Stimulated activated CD4-positive, alpha-beta T cell treated with anti-CD3 and anti-CD28 coated beads, Interleukin-12 subunit alpha, Interleukin-12 subunit beta, amount 100 ng/mL, for 4 hours (primary cell): Measurements from ENCODE around the gene MANSC4.
A peak's percentile ranks its signal among the peaks of the same experiment; 100 is the strongest.

Source experiments
- DNase-seq: peaks from one replicate; pipeline ENCODE4 v3.0.0-alpha.2; 2020

The MANSC4 gene

GRCh38 chr12:27779920-27780611 lies at the start of gene MANSC4, which contains the start of gene KLHL42:
Gene MANSC4 (minus strand): TSS chr12:27780236. CDS start chr12:27771276, 8,960 bp downstream.
Gene KLHL42 (plus strand): TSS chr12:27780233. CDS start chr12:27780331, 98 bp downstream.
- DNase-seq: peak; percentile 60

- no peak for DNase-seq
These were observed 48.2 kb upstream of the MANSC4 start for GRCh38 chr12:27828196-27828595.

GRCh38 chr12:27826076-27826475 lies 46.0 kb upstream of the MANSC4 start:
- DNase-seq: no peak

GRCh38 chr12:27824126-27824842 lies 44.2 kb upstream of the MANSC4 start:
- no peak for DNase-seq

GRCh38 chr12:27823038-27823437 lies 43.0 kb upstream of the MANSC4 start:
- no peak for DNase-seq

GRCh38 chr12:27822076-27822712 lies 42.2 kb upstream of the MANSC4 start:
- peak; percentile 52 for DNase-seq

- no peak for DNase-seq
These were observed 41.4 kb upstream of the MANSC4 start for GRCh38 chr12:27821259-27821973.

GRCh38 chr12:27820564-27820963 lies 40.5 kb upstream of the MANSC4 start:
- DNase-seq: no peak

GRCh38 chr12:27818401-27818918 lies 38.4 kb upstream of the MANSC4 start:
- DNase-seq: no peak

- DNase-seq: no peak
These were observed 37.7 kb upstream of the MANSC4 start for GRCh38 chr12:27817766-27818165.

- DNase-seq: no peak
These were observed 35.0 kb upstream of the MANSC4 start for GRCh38 chr12:27814851-27815591.

- DNase-seq: no peak
These were observed 34.4 kb upstream of the MANSC4 start for GRCh38 chr12:27814411-27814810.

- DNase-seq: no peak
These were observed 32.5 kb upstream of the MANSC4 start for GRCh38 chr12:27812502-27812901.

GRCh38 chr12:27810756-27811155 lies 30.7 kb upstream of the MANSC4 start:
- no peak for DNase-seq

GRCh38 chr12:27808841-27809240 lies 28.8 kb upstream of the MANSC4 start:
- no peak for DNase-seq

GRCh38 chr12:27807063-27807703 lies 27.1 kb upstream of the MANSC4 start:
- DNase-seq: no peak

- DNase-seq: no peak
These were observed 26.2 kb upstream of the MANSC4 start for GRCh38 chr12:27806259-27806658.

GRCh38 chr12:27805238-27805637 lies 25.2 kb upstream of the MANSC4 start:
- DNase-seq: no peak

- DNase-seq: no peak
These were observed 22.9 kb upstream of the MANSC4 start for GRCh38 chr12:27802936-27803335.

GRCh38 chr12:27802511-27802910 lies 22.5 kb upstream of the MANSC4 start:
- DNase-seq: no peak

GRCh38 chr12:27801630-27802029 lies 21.6 kb upstream of the MANSC4 start:
- no peak for DNase-seq

GRCh38 chr12:27800819-27801218 lies 20.8 kb upstream of the MANSC4 start:
- no peak for DNase-seq
